ENCODE measurements around the gene TSPY9. TPM values are rescaled to one million over a fixed set of nuclear protein-coding genes. Genes with fewer than 3 reads are reported as not detected.
"Not testable (repeated sequence)": the region's sequence is repeated elsewhere in the genome, so short reads cannot be mapped to it uniquely, and the experiment has no call there.

The TSPY9 gene
- total RNA-seq, 1 experiment from 2014 or later = not detected

GRCh38 chrY:9527580-9527979 is 40.5 kb downstream of the TSPY9 start, which contains the start of gene TSPY10:
Gene TSPY10, plus strand, starts transcription at chrY:9527880. Its CDS starts 46 bp downstream, at chrY:9527926.
- not testable (repeated sequence) for H3K4me1 ChIP-seq (ENCODE audit: insufficient read depth, low read length); H4K20me1 ChIP-seq (ENCODE audit: control insufficient read depth, insufficient read depth, insufficient read length); H3K56ac ChIP-seq (ENCODE audit: insufficient read length, low read depth, low read length); H3K14ac ChIP-seq (ENCODE audit: insufficient read depth, low read length); H2AK5ac ChIP-seq (ENCODE audit: insufficient read length, low read length); H2BK20ac ChIP-seq (ENCODE audit: low read depth, low read length, poor library complexity, severe bottlenecking); H3K27me3 Mint-ChIP-seq (ENCODE audit: low read depth); H3K4me3 Mint-ChIP-seq; H3K9me3 Mint-ChIP-seq; H4K8ac ChIP-seq (replicated peaks; ENCODE audit: insufficient read length, low read depth, low read length); H3K23ac ChIP-seq (ENCODE audit: insufficient read length, low read depth, low read length); H4K5ac ChIP-seq (ENCODE audit: insufficient read length, low read depth, low read length); H3K9ac ChIP-seq (ENCODE audit: extremely low read depth, insufficient read length, low read length); H2BK15ac ChIP-seq (ENCODE audit: low read depth, low read length); H3K9me3 ChIP-seq (ENCODE audit: control insufficient read depth, low read depth, low read length); H3K79me2 ChIP-seq (ENCODE audit: insufficient read depth, low read length); H3K4ac ChIP-seq (ENCODE audit: low read depth, low read length); H2BK120ac ChIP-seq (ENCODE audit: low read depth, low read length, poor library complexity, severe bottlenecking); H3K18ac ChIP-seq (ENCODE audit: insufficient read length, low read depth, low read length); H3K27ac Mint-ChIP-seq; H3K4me2 ChIP-seq (ENCODE audit: insufficient read depth, insufficient read length, low read length); H3K27ac ChIP-seq (ENCODE audit: insufficient read length, low read depth, low read length); DNase-seq; H3K23me2 ChIP-seq (ENCODE audit: insufficient read length, low read depth, low read length, poor library complexity, severe bottlenecking); H2AFZ ChIP-seq (ENCODE audit: low read length); H3K4me1 Mint-ChIP-seq; H3K27me3 ChIP-seq (ENCODE audit: insufficient read depth, low read length); H4K91ac ChIP-seq (ENCODE audit: insufficient read length, low read depth, low read length); H2BK5ac ChIP-seq (ENCODE audit: insufficient read length, low read length); H3K36me3 Mint-ChIP-seq (ENCODE audit: insufficient read depth in 1 of 3, low read depth in 3 of 3); H3K79me1 ChIP-seq (ENCODE audit: insufficient read depth, low read depth, low read length, poor library complexity, severe bottlenecking); H3T11ph ChIP-seq (ENCODE audit: low read length); H2BK12ac ChIP-seq (ENCODE audit: insufficient read length, low read depth, low read length)
- WGBS (ENCODE audit: extremely low coverage, insufficient read length, low lambda C conversion rate) = no CpG with 5 or more reads among the region's 26 CpGs

Other genes starting within 250 kb of the TSPY9 start
- gene TSPY4, start 149.8 kb upstream of the TSPY9 start, total RNA-seq (2021) = not detected in 2 replicates
- not detected in 2 replicates for gene TSPY8, start 129.5 kb upstream of the TSPY9 start, total RNA-seq (2021)
- not detected in 2 replicates for gene TSPY3, start 88.8 kb upstream of the TSPY9 start, total RNA-seq (2021)
- not detected in 2 replicates for gene TSPY1, start 20.3 kb upstream of the TSPY9 start, total RNA-seq (2021)
- not detected in 2 replicates for gene TSPY10, start 40.6 kb downstream of the TSPY9 start, total RNA-seq (2021)

Measured in H9 (cell line).